Dedifferentiated amniotic fluid mesenchymal stem cell (primary cell): Measurements from ENCODE around the gene SEC14L2.
"Not testable (repeated sequence)": the region's sequence is repeated elsewhere in the genome, so short reads cannot be mapped to it uniquely, and the experiment has no call there.

Experiments used
- DNase-seq: peaks from one replicate; pipeline ENCODE4 v3.0.0-alpha.2; 2016; ENCODE audit errors: extremely low spot score

SEC14L2 gene

DNA sequence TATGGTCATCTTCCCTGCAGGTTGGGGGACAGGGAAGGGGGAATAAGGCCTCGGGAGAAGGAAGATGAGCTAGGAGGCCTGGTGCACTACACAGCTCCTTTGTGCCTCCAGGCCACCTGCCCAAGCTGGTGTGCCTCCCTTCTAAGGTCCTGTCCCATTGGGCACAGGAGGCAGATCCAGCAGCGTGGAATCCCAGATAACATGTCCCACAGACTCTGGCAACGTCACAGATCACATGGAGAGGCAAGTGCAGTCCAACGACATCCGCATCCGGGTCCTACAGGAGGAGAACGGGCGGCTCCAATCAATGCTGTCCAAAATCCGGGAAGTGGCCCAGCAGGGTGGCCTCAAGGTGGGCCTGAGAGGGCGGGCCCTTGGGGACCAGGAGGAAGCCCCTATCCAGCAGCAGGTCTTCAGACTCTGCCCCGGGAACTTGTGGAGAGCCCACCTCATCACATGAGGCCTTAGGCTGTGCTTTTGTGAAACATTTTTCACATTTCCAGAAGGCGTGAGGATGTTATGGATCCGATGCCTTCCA, 21.4 kb upstream of the SEC14L2 start:
- DNase-seq, result no peak

DNA sequence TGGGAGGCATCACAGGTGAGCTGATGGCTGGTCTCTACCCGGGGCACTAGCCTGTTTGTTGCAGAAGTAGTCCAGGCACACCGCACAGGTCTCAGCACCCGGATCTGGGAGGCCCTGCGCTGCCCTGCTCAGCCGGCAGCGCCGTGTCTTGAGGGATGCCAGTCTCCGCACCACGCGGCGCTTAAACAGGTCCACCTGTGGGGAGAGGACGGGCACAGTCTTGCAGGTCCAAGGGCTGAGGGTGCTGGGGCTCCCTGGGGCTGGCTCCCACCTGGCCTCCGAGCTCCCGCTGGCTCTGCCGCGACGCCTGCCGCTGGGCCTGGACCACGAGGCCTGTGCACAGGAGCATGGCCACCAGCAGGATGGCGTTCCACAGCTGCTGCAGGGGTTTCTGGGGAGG, 16.8 kb upstream of the SEC14L2 start:
- DNase-seq, result no peak

DNA sequence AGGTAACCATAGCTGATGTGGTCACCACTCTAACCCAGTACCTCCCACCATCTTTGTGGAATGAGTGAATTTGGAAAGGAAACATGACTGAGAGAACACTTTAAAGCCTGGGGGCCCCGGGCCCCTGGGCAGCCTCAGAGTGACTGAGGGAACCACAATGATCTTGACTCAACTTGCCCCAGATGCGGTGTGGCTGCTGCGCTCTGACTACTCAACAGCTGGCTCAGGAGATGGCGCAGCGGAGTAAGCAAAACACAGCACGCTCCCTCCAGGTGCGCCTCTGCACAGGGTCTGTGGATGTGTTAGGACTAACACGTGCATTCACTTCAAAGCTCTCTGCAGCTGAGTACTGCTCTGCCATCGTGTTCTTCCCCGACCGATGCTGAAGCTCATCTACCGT, 15.6 kb upstream of the SEC14L2 start:
- no peak for DNase-seq

DNA sequence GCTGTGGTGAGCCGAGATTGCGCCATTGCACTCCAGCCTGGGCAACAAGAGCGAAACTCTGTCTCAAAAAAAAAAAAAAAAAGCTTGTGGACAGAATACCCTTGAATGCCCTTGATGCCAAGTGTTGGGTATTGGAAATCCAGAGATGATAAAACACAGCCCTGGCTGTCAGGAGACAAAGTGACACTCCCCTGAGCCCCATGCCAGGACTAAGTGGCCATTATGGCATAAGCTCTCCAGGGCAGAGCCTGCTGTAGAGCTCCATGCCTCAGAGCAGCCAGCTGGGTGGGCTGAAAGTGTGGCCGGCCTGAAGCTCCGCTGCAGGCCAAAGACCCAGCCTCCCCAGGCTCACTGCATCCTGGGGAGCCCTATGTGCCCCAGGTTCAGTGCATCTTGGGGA, 14.5 kb upstream of the SEC14L2 start:
- DNase-seq, result no peak

DNA sequence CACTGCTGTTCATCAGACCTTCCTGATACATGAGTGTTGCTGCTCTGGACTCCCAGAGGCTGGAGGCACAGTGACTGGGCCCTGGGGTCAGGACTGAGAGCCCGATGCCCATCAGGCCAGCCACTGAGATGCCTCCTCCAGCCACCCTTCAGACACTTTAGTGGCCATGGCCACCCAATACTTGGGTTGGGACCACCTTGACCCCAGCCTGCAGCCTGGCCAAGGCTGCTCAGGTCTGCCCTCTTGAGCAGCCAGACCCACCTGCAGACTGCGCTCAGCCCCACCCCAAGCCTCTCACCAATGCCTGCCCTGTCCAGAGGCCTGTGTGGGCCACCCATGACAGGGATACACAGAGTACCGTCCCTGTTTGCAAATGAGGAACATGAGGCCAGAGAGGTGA, 13.8 kb upstream of the SEC14L2 start:
- DNase-seq, result no peak

DNA sequence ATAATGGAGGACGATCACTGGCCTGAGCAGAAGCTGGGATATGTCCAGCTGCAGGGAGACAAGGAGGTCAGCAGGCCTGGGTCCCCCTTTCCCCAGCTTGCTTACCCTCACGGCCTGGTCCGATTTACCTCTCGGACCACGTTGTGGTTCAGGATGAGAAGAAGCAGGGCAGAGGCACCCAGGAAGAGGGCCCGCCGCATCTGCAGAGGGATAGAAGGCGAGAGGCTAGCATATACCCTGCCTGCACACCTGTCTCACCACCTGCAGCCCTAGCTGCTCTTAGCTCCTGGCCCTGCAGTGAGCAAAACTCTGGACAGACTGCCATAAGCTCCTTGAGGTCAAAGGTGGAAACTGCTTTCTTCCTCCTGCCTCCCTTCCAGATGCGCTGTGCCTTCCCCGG, 10.9 kb upstream of the SEC14L2 start:
- DNase-seq, result no peak

DNA sequence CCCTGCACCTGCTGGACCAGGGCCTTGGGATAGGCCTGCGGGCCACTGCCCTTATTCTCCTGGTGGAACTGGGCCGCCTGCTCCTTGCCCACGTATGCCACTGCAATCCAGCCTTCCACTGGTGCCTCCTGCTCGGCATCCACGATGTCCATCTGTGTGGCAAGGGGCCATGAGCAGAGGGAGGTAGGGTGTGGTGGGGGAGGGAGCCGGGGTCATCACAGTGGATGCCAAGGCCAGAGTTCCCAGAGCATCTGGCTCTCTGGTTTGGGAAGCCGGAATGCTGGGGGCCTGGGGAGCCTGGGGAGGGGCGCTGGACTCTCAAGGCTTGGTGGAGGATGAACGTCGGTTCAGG, 10.2 kb upstream of the SEC14L2 start:
- DNase-seq, result no peak

DNA sequence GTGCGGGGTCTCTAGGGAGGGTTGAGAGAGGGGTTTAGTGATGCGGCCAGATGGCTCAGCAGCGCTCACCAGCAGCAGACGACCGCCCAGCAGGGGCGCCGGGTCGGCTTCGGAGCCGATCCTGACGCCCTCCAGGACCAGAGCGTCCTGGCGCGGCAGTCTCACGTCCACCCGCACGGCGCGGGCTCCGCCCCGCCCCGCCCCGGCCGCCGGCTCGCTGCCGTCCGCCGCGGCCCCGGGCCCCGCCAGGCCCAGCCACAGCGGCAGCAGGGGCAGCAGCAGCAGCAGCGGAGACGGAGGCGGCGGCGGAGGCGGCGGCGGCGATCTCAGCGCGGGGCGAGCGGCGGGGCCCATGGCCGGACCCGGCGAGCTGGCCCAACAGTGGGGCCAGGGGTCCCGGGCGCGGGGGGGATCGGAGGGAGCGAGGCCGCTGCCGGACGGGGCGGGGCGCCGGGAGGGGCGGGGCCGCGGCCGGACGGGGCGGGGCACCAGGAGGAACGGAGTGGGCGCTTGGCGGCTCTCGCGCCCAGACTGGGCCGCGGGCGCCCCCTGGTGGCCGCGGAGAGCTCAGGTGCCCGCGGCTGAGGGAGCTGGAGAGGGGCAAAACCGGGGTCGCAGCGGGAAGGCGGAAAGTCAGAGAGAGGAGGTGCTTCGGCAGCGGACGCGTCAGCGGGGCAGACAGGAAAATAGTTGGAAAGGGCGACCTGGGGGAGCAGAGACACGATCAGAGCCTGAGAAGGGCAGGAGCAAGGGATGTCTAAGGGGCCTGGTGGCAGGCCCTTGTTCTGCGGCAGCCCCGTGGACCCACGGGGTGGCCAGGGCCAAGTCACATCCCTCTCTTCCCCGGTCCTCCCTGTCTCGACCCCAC, 9.6 kb upstream of the SEC14L2 start, which contains the start of gene RNF215:
Gene RNF215 (minus strand): TSS at position 452 of the 868 bp plus-strand sequence. CDS start 98 bp downstream, at position 354.
- DNase-seq, result peak; percentile 46

DNA sequence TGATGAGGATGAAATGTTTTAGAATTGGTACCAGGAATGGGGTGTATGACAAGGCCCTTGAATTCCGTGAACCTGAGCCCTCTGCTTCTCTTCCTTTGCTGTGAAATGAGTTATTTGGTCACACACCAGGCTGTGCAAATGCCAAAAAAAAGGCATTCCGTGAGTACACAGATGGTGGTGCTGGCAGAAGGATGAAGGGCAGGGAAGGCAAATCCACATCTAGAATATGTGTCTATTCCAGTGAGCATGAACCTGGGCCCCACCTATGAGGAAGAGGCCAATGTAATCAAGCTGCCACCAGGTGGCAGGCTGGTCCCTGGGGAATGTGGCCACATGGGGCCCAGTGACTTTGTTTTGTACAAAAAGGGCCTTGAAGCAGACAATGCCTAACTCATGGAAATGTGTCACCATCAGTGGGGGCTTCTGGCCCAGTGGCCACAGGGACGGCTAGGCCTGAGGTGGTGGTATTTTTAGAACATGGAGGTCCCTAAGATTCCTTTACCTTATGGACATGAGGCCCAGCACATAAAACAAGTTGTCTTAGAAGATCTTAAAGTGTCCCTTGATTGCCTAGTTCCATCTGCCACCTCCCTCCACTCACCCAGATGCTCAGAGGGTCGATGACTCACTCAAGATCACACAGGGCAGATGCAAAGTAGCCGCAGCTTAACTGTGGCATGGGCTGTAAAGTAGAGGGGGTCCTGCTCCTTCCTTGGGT, 5.7 kb upstream of the SEC14L2 start:
- DNase-seq, result peak; percentile 43

DNA sequence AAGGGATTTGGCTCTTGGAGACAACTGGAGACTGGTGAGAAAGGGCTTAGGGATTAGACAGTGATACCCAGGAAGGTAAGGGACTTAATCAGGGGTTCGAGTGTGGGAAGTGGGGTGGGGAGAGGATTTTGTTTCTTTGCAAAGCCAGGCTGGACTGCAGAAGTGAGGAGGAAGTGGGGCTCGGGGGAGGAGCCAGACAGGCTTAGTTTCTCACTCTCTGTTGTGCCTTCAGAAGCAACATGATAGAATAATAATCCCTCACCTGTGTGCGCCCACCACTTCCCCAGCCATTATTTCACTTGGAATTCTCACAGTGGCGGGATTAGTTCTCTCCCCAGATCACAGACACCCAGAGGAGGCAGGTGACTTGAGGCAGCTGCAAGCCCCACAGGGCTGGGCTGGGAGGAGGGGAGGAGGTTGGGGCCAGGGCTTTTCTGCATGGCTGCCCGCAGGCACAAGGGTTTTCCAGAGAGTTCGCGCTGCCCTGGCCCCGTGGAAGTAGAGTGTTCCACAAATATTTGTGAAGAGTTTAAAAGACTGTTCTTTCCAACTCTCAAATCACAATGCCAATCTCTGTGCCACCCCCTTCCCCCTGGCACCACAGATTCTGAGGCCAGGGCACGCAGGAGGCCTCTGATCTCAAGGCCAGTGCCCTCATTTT, 4.0 kb upstream of the SEC14L2 start:
- DNase-seq, result no peak

DNA sequence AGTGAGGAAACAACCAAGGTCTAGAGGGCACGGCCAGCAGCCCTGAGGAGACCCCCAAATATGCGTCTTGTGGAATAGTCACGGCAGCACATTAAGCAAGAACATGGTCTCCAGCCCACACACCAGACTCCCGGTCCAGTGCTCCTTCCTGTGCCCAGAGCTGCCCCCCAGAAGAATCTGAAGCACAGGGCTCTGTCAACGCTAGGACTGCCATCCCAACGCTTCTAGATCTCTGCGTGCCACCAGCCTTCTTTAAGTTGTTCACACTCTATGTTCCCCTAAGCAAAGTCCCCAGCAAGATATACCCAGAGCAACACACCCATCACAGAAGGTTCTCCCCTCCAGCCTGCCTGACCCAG, 3.5 kb upstream of the SEC14L2 start:
- DNase-seq, result no peak

DNA sequence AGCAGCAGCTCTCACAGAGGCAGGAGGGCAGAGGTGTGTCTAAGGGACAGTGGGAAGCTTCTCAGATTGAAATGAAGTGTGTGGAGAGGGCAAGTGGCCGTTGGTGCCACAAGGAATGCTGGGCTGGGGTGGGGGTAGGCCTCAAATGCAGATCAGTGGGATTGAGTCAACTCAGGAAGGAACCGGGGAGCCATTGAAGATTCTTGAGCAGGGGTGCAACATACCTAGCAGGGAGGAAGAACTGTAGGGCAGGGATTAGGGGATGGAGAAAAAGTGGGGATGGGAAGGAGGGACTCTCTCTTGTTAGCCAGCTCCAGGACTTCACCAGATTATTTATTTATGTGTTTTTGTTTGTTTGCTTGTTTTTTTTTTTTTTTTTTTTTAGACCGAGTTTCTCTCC, 2.9 kb upstream of the SEC14L2 start:
- DNase-seq, result no peak

DNA sequence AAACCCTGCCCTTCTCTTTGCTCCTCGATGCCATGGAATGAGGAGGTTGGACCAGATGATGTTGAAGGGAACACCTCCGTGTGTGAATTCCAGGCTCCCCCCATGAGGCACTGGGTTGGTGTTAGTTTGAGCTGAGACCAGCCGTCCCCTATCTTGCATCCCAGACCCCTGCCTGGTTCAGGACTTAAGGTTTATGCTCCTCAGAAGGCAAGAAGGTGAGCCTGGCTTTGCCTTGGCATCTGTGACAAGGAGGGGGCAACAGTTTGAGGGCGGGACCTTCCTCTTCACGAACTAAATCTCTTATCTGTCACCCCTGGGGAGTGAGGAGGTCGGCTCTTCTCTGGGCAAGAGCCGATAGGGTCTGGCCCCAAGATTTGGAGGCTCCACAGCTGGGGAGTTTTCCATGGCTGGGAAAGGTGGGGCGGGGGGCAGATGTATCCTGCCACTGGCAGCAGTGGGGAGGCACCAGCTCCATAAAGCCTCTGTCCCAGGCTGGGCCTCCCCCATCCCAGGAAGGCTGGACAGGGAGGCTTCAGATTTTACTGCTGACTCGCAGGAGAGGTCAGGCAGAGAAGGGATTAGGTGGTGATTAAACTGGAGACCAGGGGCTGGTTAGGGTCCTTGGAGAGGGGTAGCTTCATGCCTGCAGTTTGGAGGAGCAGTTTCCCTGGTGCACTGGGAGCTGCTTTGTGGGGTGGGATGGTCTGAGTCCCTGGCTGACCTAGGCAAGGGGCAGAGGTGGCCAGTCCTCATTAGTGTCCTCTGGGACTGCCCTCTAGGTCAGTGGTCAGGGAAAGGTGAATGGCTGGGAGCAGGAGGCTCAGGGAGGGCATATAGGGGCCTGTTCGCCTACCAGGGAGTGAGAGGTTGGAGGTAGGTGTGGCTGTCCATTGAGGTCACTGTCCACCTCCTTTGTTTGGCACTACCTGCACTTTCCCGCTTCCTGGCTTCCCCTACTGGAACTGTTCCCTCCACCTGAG, 1.1 kb downstream of the SEC14L2 start:
- no peak for DNase-seq

DNA sequence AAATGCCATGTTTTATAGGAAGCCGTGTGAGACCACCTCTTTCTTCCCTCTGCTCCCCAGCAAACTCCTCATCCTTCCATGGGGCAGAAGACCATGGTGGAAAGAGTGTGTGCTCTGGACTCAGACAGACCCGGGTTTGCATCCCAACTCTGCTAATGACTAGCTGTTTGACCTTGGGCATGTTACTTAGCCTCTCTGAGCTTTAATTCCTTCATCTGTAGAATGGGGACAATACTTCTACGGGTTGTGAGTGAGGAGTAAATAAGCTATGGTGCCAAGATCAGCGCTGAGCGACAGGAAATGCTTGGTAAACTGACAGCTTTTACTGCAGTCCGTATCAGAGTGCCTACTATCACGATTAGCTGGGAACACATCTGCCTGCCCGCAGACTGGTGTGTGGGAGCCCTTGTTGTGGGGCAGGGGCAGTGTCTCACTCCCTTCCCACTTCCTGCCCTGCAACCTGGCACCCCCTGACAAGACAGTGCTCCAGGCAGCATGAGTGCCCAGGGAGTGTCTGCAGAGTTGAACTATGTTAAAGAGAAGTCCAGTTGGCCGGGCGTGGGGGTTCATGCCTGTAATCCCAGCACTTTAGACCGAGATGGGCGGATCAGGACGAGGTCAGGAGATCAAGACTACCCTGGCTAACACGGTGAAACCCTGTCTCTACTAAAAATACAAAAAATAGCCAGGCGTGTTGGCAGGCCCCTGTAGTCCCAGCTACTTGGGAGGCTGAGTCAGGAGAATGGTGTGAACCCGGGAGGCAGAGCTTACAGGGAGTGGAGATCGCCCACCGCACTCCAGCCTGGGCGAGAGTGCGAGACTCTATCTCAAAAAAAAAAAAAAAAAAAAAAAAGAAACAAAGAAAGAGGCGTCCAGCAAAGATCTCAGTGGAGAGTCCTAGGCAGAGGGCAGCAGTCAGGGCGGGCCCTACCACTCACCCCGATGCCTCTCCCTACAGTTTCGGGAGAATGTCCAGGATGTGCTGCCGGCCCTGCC, 2.2 kb downstream of the SEC14L2 start:
- no peak for DNase-seq

DNA sequence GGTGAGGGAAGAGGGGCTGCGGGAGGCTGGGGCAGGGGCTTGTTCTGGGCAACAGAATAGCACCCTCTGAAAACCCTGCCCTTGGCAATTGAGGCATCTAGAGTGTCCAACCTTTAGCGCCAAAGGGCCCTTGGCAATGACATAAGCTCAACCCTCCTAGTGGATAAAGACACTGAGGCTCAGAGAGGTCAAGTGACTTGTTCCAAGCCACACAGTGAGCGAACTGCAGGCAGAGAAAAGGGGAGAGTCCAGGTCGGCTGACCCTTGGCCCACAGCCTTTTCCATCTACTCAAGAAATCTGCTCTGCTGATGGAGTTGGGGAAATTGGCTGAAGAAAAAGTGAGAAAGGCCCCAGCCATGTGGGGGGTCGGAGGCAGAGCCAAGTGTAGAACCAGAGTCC, 2.9 kb downstream of the SEC14L2 start:
- DNase-seq, result no peak

DNA sequence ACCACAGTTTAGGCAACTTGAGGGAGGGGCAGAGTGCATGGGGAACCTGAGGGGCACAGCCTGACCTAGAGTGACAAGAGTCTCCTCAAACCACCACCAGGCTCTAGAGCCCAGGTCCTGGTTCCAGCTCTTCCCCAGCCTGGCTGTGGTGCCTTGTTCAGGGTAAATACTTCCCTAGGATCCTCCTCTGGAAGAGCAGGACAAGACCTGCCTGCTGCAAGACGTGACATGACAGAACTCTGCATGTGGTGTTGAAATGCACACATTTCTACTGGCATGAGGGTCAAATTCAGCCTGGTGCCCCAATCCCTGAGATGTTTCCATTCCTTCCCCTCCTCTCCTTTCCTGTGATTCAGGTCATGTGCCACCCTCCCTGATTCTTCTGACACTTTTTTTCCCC, 3.3 kb downstream of the SEC14L2 start:
- no peak for DNase-seq

DNA sequence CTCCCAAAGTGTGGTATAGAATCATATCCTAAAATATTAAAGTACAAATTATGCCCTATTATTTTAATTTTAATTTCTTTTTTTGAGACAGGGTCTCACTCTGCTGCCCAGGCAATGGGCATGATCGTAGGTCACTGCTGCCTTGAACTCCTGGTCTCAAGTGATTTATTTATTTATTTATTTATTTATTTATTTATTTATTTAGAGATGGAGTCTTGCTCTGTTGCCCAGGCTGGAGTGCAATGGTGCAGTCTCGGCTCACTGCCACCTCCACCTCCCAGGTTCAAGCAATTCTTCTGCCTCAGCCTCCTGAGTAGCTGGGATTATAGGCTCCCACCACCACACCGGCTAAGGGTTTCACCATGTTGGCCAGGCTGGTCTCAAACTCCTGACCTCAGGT, 4.2 kb downstream of the SEC14L2 start:
- DNase-seq, result not testable (repeated sequence)

DNA sequence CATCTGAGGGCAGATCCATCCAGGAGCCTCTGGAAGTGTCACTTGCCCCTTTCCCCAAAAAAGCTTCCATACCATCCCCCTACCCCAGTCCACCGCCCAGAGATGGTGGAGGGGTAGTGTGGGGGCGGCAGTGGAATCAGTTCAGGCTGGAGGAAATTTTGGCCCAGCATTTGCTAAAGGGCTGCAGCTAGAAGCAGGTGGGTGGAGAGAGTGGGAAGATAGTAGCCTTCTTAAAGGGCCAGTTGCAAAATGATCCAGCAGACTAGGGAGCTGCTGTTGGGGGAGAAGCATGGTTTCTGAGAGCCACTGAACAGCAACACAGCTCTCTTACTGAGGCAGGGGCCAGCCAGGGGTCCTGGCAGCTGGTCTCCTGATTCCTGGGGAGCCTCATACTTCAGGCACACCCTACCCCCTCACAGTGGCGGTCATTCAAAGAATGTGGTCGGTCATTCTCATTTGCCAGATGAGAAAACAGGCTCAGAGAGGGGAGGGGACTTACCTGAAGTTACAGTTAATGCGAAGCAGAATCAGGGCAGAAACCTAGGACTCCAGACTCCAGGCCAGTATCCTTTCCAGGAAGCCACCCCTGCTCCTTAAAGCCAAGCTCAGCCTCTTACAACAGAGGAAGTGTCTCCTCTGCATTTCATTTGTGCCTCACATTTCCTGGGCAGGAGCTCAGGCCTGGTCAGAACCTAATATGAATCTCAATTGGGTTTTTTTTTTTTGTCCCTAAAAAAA, 5.4 kb downstream of the SEC14L2 start:
- DNase-seq, result no peak

DNA sequence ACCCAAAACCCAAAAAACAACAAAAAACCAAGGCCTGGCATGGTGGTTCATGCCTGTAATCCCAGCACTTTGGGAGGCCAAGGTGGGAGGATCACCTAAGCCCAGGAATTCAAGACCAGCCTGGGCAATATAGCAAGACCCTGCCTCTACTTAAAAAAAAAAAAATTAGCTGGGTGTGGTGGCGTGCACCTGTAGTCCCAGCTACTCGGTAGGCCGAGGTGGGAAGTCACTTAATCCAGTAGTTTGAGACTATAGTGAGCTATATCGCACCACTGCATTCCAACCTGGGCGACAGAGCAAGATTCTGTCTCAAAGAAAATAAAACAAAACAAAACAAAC, 5.9 kb downstream of the SEC14L2 start:
- not testable (repeated sequence) for DNase-seq

DNA sequence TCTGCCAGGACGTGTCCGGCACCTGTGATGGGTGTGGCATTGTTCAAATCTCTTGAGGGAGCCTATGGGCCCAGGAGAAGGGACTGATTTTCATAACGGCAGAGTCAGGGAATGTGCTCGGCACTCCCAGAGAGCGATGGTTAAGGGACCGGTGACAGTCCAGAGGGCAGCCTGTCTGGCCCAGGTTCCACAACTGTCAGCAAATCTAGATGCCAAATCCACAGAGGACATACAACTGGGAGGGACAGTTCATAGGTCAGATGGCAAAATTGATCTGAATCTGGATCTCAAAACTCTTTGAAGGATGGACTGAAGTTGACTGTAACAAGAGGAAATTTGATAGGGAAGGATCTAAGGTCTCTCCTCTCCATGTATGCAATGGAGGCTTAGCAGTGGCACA, 7.5 kb downstream of the SEC14L2 start:
- DNase-seq, result no peak
